ENCODE results near the gene DMXL2.
"Not testable (repeated sequence)": the region's sequence is repeated elsewhere in the genome, so short reads cannot be mapped to it uniquely, and the experiment has no call there.

The DMXL2 gene

GRCh38 chr15:51622604-51623370, at the start of gene DMXL2:
DMXL2 (minus strand) TSS chr15:51622771; CDS start chr15:51622545, 226 bp downstream.
- peak; percentile 84 for DNase-seq (ENCODE audit: low read depth)

GRCh38 chr15:51672155-51672687, 49.6 kb upstream of the DMXL2 start:
- DNase-seq (ENCODE audit: low read depth) = no peak

- DNase-seq (ENCODE audit: low read depth) = no peak
These were observed 46.8 kb upstream of the DMXL2 start for GRCh38 chr15:51669381-51669780.

GRCh38 chr15:51668446-51668845, 45.9 kb upstream of the DMXL2 start:
- no peak for DNase-seq (ENCODE audit: low read depth)

- no peak for DNase-seq (ENCODE audit: low read depth)
These were observed 44.9 kb upstream of the DMXL2 start for GRCh38 chr15:51667478-51667877.

- DNase-seq (ENCODE audit: low read depth) = no peak
These were observed 38.5 kb upstream of the DMXL2 start for GRCh38 chr15:51661072-51661471.

GRCh38 chr15:51658664-51659063, 36.1 kb upstream of the DMXL2 start:
- DNase-seq (ENCODE audit: low read depth) = no peak

- DNase-seq (ENCODE audit: low read depth) = not testable (repeated sequence)
These were observed 33.0 kb upstream of the DMXL2 start for GRCh38 chr15:51655401-51656057.

- DNase-seq (ENCODE audit: low read depth) = no peak
These were observed 29.6 kb upstream of the DMXL2 start for GRCh38 chr15:51652084-51652668.

- peak; percentile 78 for DNase-seq (ENCODE audit: low read depth)
These were observed 27.3 kb upstream of the DMXL2 start for GRCh38 chr15:51649659-51650521.

- not testable (repeated sequence) for DNase-seq (ENCODE audit: low read depth)
These were observed 26.1 kb upstream of the DMXL2 start for GRCh38 chr15:51648643-51649042.

- DNase-seq (ENCODE audit: low read depth) = not testable (repeated sequence)
These were observed 25.5 kb upstream of the DMXL2 start for GRCh38 chr15:51648101-51648500.

GRCh38 chr15:51647128-51647562, 24.6 kb upstream of the DMXL2 start:
- DNase-seq (ENCODE audit: low read depth) = peak; percentile 57

- DNase-seq (ENCODE audit: low read depth) = no peak
These were observed 20.1 kb upstream of the DMXL2 start for GRCh38 chr15:51642696-51643095.

GRCh38 chr15:51641490-51642130, 19.0 kb upstream of the DMXL2 start:
- DNase-seq (ENCODE audit: low read depth) = no peak

GRCh38 chr15:51634591-51635198, 12.1 kb upstream of the DMXL2 start:
- DNase-seq (ENCODE audit: low read depth) = no peak

GRCh38 chr15:51629612-51630011, 7.0 kb upstream of the DMXL2 start:
- DNase-seq (ENCODE audit: low read depth) = peak; percentile 24

- no peak for DNase-seq (ENCODE audit: low read depth)
These were observed 2.7 kb upstream of the DMXL2 start for GRCh38 chr15:51625236-51625635.

GRCh38 chr15:51624022-51624421, 1.5 kb upstream of the DMXL2 start:
- no peak for DNase-seq (ENCODE audit: low read depth)

- DNase-seq (ENCODE audit: low read depth) = no peak
These were observed 891 bp upstream of the DMXL2 start for GRCh38 chr15:51623386-51623938.

Data from iris pigment epithelial cell (primary cell).